ENCODE measurements around the gene SMG7. TPM values are rescaled to one million over a fixed set of nuclear protein-coding genes. Genes with fewer than 3 reads are reported as not detected.

SMG7 gene
- total RNA-seq, 1 donor from 2014 or later: 70.2 TPM

DNA sequence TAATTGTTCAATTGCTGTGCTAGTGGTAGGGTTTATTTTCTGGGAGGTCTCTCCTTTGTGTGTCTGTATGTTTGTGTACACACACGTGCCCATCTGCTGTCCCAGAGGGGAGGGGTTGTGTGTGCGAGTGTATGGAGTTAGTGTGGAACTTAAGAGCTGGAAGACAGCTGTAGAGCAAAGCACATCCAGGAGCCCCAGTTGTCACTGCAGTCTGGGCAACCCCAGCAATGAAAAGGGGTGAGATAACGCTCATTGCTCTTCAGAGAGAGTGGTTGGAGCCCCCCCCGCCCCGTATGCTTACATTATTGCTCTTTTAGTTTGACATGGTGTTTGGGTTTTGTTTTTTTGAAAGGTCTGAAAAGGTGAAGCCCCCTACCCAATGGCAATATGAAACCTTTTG lies 81.0 kb downstream of the SMG7 start:
- no peaks in the 10 kb centered on the region for H3K9me3 Mint-ChIP-seq (ENCODE audit: unreplicated experiment)
- H3K36me3 Mint-ChIP-seq (ENCODE audit: low read depth, unreplicated experiment): peaks cover 23% of the 10 kb centered on the region
- DNase-seq (ENCODE audit: low spot score): no peak
- H3K27ac Mint-ChIP-seq (ENCODE audit: unreplicated experiment): peak overlapping the region; percentile 54
- no peak overlapping the region for H3K4me3 Mint-ChIP-seq (ENCODE audit: unreplicated experiment)
- H3K27me3 Mint-ChIP-seq (ENCODE audit: unreplicated experiment): peaks cover 1% of the 10 kb centered on the region
- H3K4me1 Mint-ChIP-seq (ENCODE audit: unreplicated experiment): peaks cover 36% of the 10 kb centered on the region
- TF ChIP-seq, protein P1, sequence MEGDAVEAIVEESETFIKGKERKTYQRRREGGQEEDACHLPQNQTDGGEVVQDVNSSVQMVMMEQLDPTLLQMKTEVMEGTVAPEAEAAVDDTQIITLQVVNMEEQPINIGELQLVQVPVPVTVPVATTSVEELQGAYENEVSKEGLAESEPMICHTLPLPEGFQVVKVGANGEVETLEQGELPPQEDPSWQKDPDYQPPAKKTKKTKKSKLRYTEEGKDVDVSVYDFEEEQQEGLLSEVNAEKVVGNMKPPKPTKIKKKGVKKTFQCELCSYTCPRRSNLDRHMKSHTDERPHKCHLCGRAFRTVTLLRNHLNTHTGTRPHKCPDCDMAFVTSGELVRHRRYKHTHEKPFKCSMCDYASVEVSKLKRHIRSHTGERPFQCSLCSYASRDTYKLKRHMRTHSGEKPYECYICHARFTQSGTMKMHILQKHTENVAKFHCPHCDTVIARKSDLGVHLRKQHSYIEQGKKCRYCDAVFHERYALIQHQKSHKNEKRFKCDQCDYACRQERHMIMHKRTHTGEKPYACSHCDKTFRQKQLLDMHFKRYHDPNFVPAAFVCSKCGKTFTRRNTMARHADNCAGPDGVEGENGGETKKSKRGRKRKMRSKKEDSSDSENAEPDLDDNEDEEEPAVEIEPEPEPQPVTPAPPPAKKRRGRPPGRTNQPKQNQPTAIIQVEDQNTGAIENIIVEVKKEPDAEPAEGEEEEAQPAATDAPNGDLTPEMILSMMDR (IDR thresholded peaks at IDR 0.05; ENCODE audit: unreplicated experiment): no peak

DNA sequence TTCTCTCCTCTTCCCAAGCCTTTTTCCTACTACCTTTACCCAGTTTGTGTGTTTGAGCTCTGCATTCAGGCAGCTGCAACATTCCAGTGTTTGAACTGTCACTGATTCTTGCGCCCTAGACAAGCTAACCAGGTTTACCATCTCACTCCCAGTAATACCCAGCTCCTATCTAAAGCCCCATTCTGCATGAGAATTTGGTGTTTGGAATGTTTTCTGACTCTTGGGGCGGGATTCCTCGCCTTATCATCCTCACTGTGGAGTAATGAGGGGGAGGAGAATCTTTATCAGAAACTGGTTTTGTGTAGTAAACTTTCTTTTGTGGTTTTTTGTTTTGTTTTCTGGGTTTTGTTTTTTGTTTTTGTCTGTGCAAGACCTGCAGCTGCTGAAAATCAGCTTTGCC lies 81.5 kb downstream of the SMG7 start:
- Mint-ChIP-seq H3K4me3 (ENCODE audit: unreplicated experiment) (peak overlapping the region; percentile 19), H3K9me3 (ENCODE audit: unreplicated experiment) (no peaks in the 10 kb centered on the region), H3K36me3 (ENCODE audit: low read depth, unreplicated experiment) (peaks cover 23% of the 10 kb centered on the region), H3K27me3 (ENCODE audit: unreplicated experiment) (peaks cover 3% of the 10 kb centered on the region), H3K27ac (ENCODE audit: unreplicated experiment) (peak overlapping the region; percentile 54), H3K4me1 (ENCODE audit: unreplicated experiment) (peaks cover 32% of the 10 kb centered on the region)
- TF ChIP-seq, protein P1 (IDR thresholded peaks at IDR 0.05; ENCODE audit: unreplicated experiment): no peak
- DNase-seq (ENCODE audit: low spot score): no peak

DNA sequence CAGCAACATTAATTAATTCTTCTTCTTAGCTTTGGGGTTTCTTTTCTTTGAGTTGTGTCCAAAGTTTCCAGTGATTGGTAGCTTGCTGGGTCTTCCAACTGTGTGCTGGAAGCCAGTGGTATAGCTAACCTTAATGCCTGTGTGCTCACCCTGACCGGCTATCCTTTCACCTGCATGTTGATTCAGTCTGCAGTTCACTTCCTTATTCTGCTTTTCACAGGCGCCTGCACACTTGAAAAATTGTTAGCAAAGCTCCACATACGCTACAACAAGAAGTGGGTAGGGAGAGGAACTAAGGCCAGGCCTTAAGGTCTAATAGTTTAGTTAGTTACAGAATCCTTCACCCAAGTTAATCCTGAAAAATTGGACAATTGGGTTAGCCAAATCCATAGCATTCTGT lies 82.3 kb downstream of the SMG7 start:
- Mint-ChIP-seq H3K9me3 (ENCODE audit: unreplicated experiment) (no peaks in the 10 kb centered on the region), H3K4me1 (ENCODE audit: unreplicated experiment) (peaks cover 24% of the 10 kb centered on the region), H3K27ac (ENCODE audit: unreplicated experiment) (no peak overlapping the region), H3K36me3 (ENCODE audit: low read depth, unreplicated experiment) (peaks cover 23% of the 10 kb centered on the region), H3K4me3 (ENCODE audit: unreplicated experiment) (no peak overlapping the region), H3K27me3 (ENCODE audit: unreplicated experiment) (peaks cover 3% of the 10 kb centered on the region)
- no peak for DNase-seq (ENCODE audit: low spot score)
- TF ChIP-seq, protein P1 (IDR thresholded peaks at IDR 0.05; ENCODE audit: unreplicated experiment): no peak

DNA sequence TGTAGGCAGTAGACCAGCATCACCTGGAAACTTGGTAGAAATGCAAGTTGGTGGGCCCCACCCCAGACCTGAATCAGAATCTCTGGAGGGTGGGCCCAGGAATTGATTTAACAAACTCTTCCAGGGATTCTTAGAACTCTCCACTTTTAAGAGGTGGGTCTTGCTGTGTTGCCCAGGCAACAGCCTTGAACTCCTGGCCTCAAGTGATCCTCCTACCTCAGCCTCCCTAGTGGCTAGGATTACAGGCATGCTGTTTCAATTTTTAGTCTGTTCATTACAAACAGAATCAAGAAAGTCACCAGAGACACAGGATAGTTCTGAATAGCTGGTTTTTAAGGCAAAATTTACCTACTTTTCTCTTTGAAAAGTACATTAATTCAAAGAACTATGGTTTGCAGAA lies 86.8 kb downstream of the SMG7 start:
- Mint-ChIP-seq H3K27ac (ENCODE audit: unreplicated experiment) (no peak overlapping the region), H3K9me3 (ENCODE audit: unreplicated experiment) (no peaks in the 10 kb centered on the region), H3K4me1 (ENCODE audit: unreplicated experiment) (peaks cover 15% of the 10 kb centered on the region), H3K36me3 (ENCODE audit: low read depth, unreplicated experiment) (peaks cover 5% of the 10 kb centered on the region), H3K4me3 (ENCODE audit: unreplicated experiment) (no peak overlapping the region), H3K27me3 (ENCODE audit: unreplicated experiment) (peaks cover 6% of the 10 kb centered on the region)
- TF ChIP-seq, protein P1 (IDR thresholded peaks at IDR 0.05; ENCODE audit: unreplicated experiment): no peak
- no peak for DNase-seq (ENCODE audit: low spot score)

DNA sequence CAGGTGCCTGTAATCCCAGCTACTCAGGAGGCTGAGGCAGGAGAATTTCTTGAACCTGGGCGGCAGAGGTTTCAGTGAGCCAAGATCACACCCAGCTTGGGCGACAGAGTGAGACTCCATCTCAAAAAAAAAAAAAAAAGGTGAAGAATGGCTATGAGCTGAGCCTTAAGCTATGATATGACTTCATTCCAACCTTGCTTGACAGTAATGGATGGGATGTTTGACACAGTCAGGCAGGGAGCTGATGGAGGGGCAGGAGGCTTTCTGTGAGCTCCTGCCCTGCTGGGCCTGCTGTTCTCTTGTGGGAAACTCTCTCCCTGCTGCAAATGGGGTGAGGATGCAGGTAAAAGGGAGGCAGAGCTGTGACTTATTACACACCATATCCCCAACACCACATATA lies 90.4 kb downstream of the SMG7 start:
- H3K9me3 Mint-ChIP-seq (ENCODE audit: unreplicated experiment): no peaks in the 10 kb centered on the region
- H3K4me1 Mint-ChIP-seq (ENCODE audit: unreplicated experiment): peaks cover 31% of the 10 kb centered on the region
- H3K27ac Mint-ChIP-seq (ENCODE audit: unreplicated experiment): peak overlapping the region; percentile 52
- peaks cover 11% of the 10 kb centered on the region for H3K36me3 Mint-ChIP-seq (ENCODE audit: low read depth, unreplicated experiment)
- no peak for DNase-seq (ENCODE audit: low spot score)
- no peak overlapping the region for H3K4me3 Mint-ChIP-seq (ENCODE audit: unreplicated experiment)
- TF ChIP-seq, protein P1 (IDR thresholded peaks at IDR 0.05; ENCODE audit: unreplicated experiment): no peak
- peaks cover 16% of the 10 kb centered on the region for H3K27me3 Mint-ChIP-seq (ENCODE audit: unreplicated experiment)
